ENCODE data around the gene ABCA12.

ABCA12 gene

DNA sequence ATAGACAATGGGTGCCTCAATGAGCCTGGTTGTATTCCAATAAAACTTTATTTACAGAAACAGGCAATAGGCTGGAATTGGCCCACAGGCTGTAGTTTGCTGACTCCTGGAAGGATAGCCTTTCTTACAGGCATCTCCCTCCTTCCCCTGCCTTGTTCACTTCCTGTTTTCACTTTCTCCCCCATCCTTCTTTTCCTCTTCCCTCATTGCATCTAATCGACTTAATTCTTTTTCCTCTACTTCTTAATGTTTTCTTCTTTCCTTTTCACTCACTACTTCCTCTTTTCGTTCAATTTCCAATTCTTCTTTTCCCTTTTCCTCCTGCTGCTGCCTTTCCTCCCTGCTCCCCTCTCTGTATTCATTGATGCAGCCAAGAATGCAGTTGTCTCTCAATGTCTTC lies 70.0 kb downstream of the ABCA12 start:
- no peak for TF ChIP-seq CTCF (IDR thresholded peaks at IDR 0.05; ENCODE audit: extremely low read depth, insufficient read depth, missing control alignments)
- in situ Hi-C loops (cut with MboI; ENCODE audit: low pct_unique_long_range_greater_than_20kb, low sequenced_read_pairs, unreplicated experiment) = no loop called here
- DNase-seq (ENCODE audit: low spot score) = no peak

DNA sequence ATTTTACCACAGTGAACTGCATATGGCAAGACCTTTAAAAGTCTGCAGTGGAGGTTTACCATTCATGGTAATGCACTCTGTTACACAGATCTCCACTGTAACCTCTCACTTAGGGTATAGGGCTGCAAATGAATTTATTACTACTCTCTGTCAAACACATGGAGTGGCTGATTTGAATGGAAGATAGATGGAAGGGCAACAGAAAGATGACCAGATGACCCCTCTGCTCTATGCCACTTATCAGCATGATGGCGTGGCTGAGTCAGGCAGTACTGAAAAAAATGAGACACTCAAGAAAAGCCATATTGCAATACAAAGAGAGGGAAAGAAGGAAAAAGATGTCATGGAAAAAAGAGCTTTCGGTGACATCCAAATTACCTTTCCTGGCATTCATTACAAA lies 72.3 kb downstream of the ABCA12 start:
- no peak for TF ChIP-seq CTCF (IDR thresholded peaks at IDR 0.05; ENCODE audit: extremely low read depth, insufficient read depth, missing control alignments)
- in situ Hi-C loops (cut with MboI; ENCODE audit: low pct_unique_long_range_greater_than_20kb, low sequenced_read_pairs, unreplicated experiment) = no loop called here
- DNase-seq (ENCODE audit: low spot score) = no peak

DNA sequence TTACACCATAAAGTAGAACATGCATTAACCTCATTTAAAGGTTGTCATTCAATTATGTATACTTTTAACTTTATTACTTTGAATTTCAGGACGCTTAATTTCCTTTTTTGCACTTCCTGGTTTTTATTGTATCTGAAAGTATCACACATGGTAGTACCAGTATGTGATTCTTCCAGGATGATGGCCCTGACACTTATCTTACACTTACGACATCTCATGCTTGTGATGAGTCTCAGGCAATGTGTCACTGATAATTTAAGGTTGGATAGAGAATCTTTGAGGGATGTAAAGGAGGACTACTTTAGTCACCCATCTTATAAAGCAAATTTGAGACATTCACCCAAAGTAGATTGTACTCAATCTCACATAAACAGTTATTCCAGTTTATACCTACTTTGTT lies 74.9 kb downstream of the ABCA12 start:
- no peak for DNase-seq (ENCODE audit: low spot score)
- in situ Hi-C loops (cut with MboI; ENCODE audit: low pct_unique_long_range_greater_than_20kb, low sequenced_read_pairs, unreplicated experiment) = no loop called here
- no peak for TF ChIP-seq CTCF (IDR thresholded peaks at IDR 0.05; ENCODE audit: extremely low read depth, insufficient read depth, missing control alignments)

- in situ Hi-C loops (cut with MboI; ENCODE audit: low pct_unique_long_range_greater_than_20kb, low sequenced_read_pairs, unreplicated experiment) = no loop called here
- TF ChIP-seq CTCF (IDR thresholded peaks at IDR 0.05; ENCODE audit: extremely low read depth, insufficient read depth, missing control alignments) = no peak
- DNase-seq (ENCODE audit: low spot score) = no peak
Observed at GRCh38 chr2:215060861-215061536, 77.4 kb downstream of the ABCA12 start.

- in situ Hi-C loops (cut with MboI; ENCODE audit: low pct_unique_long_range_greater_than_20kb, low sequenced_read_pairs, unreplicated experiment) = no loop called here
- DNase-seq (ENCODE audit: low spot score) = no peak
- TF ChIP-seq CTCF (IDR thresholded peaks at IDR 0.05; ENCODE audit: extremely low read depth, insufficient read depth, missing control alignments) = no peak
Observed at GRCh38 chr2:215059724-215060123, 78.7 kb downstream of the ABCA12 start.

DNA sequence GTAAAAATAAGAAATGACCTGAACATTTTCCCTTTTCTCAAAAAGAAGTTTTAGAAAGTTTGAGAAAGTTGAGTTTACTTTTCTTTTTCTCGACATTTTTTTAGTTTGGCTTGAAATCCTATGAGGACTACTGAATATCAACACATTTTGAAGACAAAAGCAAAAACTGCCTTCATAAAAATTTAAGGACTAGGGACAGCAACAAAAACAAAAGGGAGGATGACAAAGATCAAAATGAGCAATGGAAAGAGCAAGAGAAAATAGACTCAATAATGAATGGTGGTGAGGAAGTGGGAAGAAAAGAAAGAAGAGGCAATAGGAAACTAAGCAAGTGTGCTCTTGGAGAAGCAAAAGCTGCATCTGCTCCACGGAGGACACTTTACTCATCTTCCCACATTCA lies 82.5 kb downstream of the ABCA12 start:
- in situ Hi-C loops (cut with MboI; ENCODE audit: low pct_unique_long_range_greater_than_20kb, low sequenced_read_pairs, unreplicated experiment) = no loop called here
- DNase-seq (ENCODE audit: low spot score) = no peak
- no peak for TF ChIP-seq CTCF (IDR thresholded peaks at IDR 0.05; ENCODE audit: extremely low read depth, insufficient read depth, missing control alignments)

Measured in GM13977 (cell line).